SJSA1 (cell line): ENCODE results near the gene MDK. TPM values are rescaled to one million over a fixed set of nuclear protein-coding genes. Genes with fewer than 3 reads are reported as not detected.

ENCODE experiments used
- DNase-seq, 2 experiments: peaks; one replicate each; pipeline ENCODE4 v3.0.0-alpha.2; 2015 to 2020; ENCODE audit warnings: low spot score in 2 of 2, low read depth in 1 of 2
- H3K27ac ChIP-seq: fragments of 250-450 bp; sonication (Bioruptor Pico); 2 replicates; pipeline ENCODE4 v1.5.1; 2020; ENCODE audit warnings: mild to moderate bottlenecking, moderate library complexity
- H3K27me3 ChIP-seq: fragments of 250-450 bp; sonication (Bioruptor Pico); replicated peaks from 2 replicates; pipeline ENCODE4 v1.5.1; 2020; ENCODE audit warnings: mild to moderate bottlenecking, moderate library complexity
- H3K36me3 ChIP-seq: fragments of 250-450 bp; sonication (Bioruptor Pico); 2 replicates; pipeline ENCODE4 v1.5.1; 2020; ENCODE audit warnings: mild to moderate bottlenecking
- H3K4me1 ChIP-seq: fragments of 250-450 bp; sonication (Bioruptor Pico); replicated peaks from 2 replicates; pipeline ENCODE4 v1.6.1; 2021; ENCODE audit warnings: mild to moderate bottlenecking
- H3K4me3 ChIP-seq: fragments of 250-450 bp; sonication (Bioruptor Pico); 2 replicates; pipeline ENCODE4 v1.5.1; 2020; ENCODE audit warnings: mild to moderate bottlenecking
- H3K9me3 ChIP-seq: fragments of 250-450 bp; sonication (Bioruptor Pico); replicated peaks from 2 replicates; pipeline ENCODE4 v1.5.1; 2020; ENCODE audit warnings: mild to moderate bottlenecking
- total RNA-seq: library from RNA; depleted of rRNA; stranded (reverse); fragments of >200 nt; shearing (Covaris generic); gene quantifications from 2 replicates; pipeline ENCODE4 v1.2.3, GENCODE V29; 2014; rRNA removed

Gene MDK, protein sequence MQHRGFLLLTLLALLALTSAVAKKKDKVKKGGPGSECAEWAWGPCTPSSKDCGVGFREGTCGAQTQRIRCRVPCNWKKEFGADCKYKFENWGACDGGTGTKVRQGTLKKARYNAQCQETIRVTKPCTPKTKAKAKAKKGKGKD
- total RNA-seq: 164 and 253 TPM in 2 replicates

DNA sequence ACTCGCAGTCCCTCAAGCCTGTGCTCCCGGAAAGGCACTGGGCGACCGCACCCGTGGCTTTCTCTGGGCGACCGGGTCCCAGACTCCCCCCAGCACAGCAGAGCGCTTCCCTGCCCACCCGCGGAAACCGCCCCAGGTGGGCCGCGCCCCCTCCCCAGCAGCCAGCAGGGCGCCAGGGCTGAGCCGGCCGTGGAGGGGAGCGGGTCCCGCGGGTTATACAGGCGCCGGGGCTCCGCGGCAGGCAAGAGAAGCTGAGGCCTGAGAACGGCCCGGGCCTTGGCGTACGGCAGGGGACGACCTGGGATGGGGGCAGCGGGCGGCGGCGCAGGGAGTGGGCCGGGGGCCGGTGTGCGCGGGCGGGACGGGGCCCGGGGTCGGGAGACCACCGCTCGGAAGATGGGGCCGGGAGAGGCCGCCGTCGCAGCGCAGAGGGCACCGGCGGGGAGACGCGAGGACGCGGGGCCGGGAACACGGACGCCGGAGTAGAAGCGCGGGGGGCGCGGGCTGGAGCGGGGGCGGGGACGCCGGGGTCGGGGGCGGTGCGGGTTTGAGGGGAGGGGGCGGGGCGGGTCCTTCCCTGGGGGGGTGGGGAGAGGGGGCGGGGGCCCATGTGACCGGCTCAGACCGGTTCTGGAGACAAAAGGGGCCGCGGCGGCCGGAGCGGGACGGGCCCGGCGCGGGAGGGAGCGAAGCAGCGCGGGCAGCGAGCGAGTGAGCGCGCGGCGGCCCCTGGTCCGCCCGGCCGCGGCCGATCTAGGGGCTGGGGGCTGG lies at the start of gene MDK:
Gene MDK (plus strand): TSS at position 622 of the 771 bp plus-strand sequence. CDS start 389 bp downstream, outside the sequence.
- H3K27ac ChIP-seq: peak within 1 kb of the TSS; percentile 64
- H3K4me3 ChIP-seq: peak within 1 kb of the TSS; percentile 54
- peaks cover 22% of the 10 kb centered on the region for H3K4me1 ChIP-seq
- H3K36me3 ChIP-seq: peaks cover 13% of the 10 kb centered on the region
- no peaks in the 10 kb centered on the region for H3K9me3 ChIP-seq
- H3K27me3 ChIP-seq: no peaks in the 10 kb centered on the region
- DNase-seq: no peak

DNA sequence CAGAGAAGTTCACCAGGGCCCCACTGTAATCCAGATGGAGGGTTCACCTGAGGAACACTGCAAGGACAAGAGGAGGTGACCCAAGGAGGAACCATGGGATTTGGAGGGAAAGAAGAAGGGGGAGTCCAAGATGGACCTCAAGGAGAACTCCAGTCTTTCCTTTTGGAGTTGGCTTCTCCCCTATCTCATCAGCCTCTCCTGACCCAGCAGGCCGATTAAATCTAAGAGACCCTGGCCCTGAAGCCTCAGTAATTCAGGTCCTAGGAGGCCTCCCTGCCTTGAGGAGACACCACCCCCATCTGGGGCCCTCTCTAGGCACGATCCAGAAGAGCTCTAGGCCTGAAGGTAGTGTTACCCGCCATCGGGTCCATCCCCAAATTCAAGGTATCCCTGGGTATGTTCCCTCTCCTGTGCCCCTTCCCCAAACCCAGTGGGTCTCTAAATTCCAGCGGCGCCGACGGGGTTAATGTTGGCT lies 49.3 kb upstream of the MDK start:
- Histone ChIP-seq H3K36me3 (no peaks in the 10 kb centered on the region), H3K27ac (no peak overlapping the region), H3K4me3 (no peak overlapping the region), H3K4me1 (peaks cover 10% of the 10 kb centered on the region), H3K27me3 (peaks cover 33% of the 10 kb centered on the region), H3K9me3 (0 out of 2 replicates have a peak, but pooled peaks cover 4% of the 10 kb centered on the region)
- DNase-seq: no peak

DNA sequence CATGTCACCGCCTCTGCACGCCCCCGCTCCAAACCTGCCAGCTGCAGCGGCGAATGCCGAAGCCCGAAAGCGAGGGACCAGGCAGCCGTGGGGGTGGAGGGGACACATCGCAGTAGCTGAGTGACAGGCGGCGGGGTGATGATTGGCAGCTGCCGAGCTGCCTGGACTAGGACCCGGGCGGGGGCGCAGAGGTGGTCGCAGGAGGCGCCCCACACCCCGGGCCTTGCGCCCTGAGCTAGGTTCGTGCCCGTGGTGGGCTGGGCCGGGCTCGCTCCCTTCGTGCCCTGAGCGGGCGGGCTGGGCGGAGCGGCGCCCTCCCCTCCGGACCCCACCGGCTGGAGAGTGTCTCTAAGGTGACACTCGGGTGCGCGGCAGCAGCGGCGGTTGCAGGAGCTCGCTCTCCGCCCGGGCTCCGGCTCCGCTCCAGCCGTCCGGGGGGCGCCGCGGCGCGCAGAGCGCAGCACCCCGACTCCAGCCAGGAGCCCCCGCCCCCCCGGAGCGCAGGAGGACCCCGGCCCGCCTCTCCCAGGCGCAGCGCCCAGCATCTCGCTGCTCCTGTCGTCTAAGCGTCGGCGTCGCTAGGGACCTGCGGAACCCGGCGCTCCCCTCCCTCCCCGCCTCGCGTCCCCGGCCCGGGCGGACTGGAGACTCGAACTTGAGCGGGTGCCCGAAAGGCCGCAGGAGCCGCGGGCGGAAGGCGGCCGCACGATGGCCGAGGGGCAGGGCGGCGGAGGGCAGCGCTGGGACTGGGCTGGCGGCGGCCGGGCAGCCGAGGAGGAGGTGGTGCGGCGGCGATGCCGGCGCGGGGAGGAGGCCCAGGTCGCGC lies 48.7 kb upstream of the MDK start:
- H3K9me3 ChIP-seq: 0 out of 2 replicates have a peak, but pooled peaks cover 4% of the 10 kb centered on the region
- H3K4me1 ChIP-seq: peaks cover 10% of the 10 kb centered on the region
- H3K27me3 ChIP-seq: peaks cover 33% of the 10 kb centered on the region
- no peak for DNase-seq
- peak overlapping the region; percentile 18 for H3K4me3 ChIP-seq
- no peaks in the 10 kb centered on the region for H3K36me3 ChIP-seq
- no peak overlapping the region for H3K27ac ChIP-seq

DNA sequence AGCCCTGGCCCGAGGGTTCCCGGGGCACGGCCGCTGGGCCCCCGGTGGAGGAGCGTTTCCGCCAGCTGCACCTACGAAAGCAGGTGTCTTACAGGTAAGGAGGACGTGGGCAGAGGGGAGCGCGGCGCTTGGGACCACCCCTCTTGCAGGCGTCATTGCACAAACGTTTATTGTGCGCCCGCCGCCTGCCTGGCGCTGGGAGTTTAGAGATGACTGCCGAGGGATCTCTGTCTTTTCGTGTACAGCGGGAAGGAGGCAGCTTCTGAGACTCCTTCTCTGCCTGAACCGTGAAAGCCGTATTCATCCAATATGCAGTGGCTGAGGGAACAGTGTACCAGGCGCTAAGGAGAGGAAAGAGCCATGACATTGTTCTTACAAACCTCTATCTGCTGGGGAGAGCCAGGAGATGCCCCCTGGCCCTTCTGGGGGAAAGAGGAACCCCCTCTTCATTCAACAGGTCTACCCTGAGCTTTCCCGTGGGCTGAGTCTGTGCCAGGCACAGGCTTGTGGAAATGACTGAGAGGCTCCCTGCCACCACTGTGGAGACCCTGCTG lies 48.0 kb upstream of the MDK start:
- H3K4me1 ChIP-seq: peaks cover 10% of the 10 kb centered on the region
- H3K27me3 ChIP-seq: peaks cover 33% of the 10 kb centered on the region
- no peak overlapping the region for H3K27ac ChIP-seq
- H3K36me3 ChIP-seq: no peaks in the 10 kb centered on the region
- DNase-seq: no peak
- 0 out of 2 replicates have a peak, but pooled peaks cover 4% of the 10 kb centered on the region for H3K9me3 ChIP-seq
- H3K4me3 ChIP-seq: peak overlapping the region; percentile 18

DNA sequence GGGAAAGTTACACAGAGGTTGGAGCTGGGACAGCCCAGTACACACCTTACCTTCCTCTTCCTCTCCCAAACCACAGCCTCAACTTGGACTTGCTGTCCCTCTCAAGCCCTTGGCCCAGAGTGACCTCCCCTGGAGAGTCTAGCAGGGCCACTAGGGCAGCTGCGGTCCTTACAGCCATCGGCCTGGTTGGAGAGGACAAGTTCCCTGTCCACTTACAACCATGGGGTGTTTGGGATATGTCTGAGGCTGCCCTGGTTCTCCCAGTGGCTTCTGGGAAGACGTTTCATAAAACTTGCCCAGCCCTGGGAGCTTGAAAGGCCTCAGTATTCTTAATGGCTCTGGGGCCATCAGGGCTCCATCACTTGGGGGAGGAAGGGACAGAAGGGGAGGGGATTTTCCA lies 47.3 kb upstream of the MDK start:
- no peaks in the 10 kb centered on the region for H3K36me3 ChIP-seq
- DNase-seq: no peak
- H3K9me3 ChIP-seq: 0 out of 2 replicates have a peak, but pooled peaks cover 4% of the 10 kb centered on the region
- H3K27me3 ChIP-seq: peaks cover 33% of the 10 kb centered on the region
- H3K27ac ChIP-seq: no peak overlapping the region
- peaks cover 14% of the 10 kb centered on the region for H3K4me1 ChIP-seq
- H3K4me3 ChIP-seq: no peak overlapping the region

DNA sequence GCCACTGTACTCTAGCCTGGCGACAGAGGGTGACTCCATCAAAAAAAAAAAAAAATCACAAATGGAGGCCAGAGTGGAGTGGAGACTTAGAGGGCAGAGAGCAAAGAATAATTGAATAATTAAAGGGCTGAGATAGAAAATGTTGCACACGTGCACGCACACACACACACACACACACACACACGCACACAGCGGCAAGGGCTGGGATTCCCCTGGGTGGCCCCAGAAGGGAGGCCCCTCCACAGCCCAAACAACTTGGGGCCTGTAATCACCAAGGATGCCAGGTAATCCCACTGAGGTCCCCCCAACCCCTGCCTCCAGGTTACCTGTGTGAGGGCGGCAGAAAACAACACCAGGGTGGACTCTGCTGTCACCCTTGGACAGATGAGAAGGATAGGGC lies 46.2 kb upstream of the MDK start:
- 0 out of 2 replicates have a peak, but pooled peaks cover 4% of the 10 kb centered on the region for H3K9me3 ChIP-seq

DNA sequence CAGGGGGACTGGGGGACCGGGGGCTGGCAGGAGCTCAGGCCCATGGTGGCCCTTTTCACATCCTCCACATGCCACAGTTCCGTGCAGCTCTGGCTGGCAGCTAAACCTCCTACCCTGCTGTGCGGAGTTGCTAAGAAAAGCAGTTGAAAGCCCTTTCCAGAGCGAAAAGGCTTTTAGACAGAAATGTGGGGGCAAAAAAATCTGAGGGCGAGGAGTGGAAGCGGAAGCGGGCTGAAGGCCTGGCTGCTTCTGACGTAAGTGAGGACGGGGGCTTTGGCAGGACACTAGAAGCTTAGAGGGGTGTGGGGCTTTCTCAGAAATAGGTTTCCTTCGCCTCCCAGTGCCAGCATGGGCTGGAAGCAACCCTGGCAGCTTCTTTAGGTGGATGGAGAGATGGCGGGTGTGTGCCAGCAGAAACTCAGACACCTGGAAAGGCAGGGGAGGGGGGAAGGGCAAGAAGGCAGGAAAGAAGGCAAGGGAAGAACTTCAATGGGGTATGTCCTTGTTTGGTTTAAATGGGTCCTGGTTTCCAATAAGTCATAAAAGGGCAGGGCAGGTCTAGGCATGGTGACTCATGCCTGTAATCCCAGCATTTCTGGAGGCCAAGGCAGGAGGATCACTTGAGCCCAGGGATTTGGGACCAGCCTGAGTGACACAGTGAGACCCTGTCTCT lies 45.4 kb upstream of the MDK start:
- no peak for DNase-seq
- Histone ChIP-seq H3K4me1 (peaks cover 15% of the 10 kb centered on the region), H3K27me3 (peaks cover 33% of the 10 kb centered on the region), H3K27ac (no peak overlapping the region), H3K4me3 (no peak overlapping the region), H3K36me3 (no peaks in the 10 kb centered on the region), H3K9me3 (0 out of 2 replicates have a peak, but pooled peaks cover 4% of the 10 kb centered on the region)

More for the DNA sequence above, 46.2 kb upstream of the MDK start:
- peaks cover 15% of the 10 kb centered on the region for H3K4me1 ChIP-seq
- H3K27me3 ChIP-seq: peaks cover 33% of the 10 kb centered on the region
- no peak for DNase-seq
- H3K36me3 ChIP-seq: no peaks in the 10 kb centered on the region
- no peak overlapping the region for H3K27ac ChIP-seq
- no peak overlapping the region for H3K4me3 ChIP-seq

DNA sequence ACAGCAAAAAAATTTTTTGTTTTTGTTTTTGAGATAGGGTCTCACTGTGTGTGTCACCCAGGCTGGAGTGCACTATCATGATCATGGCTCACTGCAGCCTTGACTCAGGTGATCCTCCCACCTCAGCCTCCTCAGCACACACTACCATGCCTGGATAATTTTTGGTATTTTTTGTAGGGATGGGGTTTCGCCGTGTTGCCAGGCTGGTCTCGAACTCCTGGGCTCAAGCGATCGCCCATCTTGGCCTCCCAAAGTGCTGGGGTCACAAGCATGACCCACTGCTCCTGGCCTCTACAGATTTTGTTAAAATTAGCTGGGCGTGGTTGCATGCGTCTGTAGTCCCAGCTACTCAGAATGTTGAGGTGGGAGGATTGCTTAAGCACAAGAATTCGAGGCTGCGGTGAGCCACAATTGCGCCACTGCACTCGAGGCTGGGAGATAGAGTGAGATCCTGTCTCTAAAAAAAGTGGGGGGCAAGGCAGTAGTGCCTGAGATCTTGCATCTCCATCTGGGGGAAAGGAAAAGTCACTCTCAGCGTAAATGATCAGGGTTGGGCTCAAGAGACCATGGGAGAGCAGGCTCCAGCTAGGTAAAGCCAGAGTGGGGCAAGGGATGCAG lies 44.8 kb upstream of the MDK start:
- Histone ChIP-seq H3K36me3 (no peaks in the 10 kb centered on the region), H3K27me3 (peaks cover 26% of the 10 kb centered on the region), H3K4me3 (no peak overlapping the region), H3K27ac (no peak overlapping the region), H3K9me3 (0 out of 2 replicates have a peak, but pooled peaks cover 4% of the 10 kb centered on the region), H3K4me1 (peaks cover 15% of the 10 kb centered on the region)
- no peak for DNase-seq

DNA sequence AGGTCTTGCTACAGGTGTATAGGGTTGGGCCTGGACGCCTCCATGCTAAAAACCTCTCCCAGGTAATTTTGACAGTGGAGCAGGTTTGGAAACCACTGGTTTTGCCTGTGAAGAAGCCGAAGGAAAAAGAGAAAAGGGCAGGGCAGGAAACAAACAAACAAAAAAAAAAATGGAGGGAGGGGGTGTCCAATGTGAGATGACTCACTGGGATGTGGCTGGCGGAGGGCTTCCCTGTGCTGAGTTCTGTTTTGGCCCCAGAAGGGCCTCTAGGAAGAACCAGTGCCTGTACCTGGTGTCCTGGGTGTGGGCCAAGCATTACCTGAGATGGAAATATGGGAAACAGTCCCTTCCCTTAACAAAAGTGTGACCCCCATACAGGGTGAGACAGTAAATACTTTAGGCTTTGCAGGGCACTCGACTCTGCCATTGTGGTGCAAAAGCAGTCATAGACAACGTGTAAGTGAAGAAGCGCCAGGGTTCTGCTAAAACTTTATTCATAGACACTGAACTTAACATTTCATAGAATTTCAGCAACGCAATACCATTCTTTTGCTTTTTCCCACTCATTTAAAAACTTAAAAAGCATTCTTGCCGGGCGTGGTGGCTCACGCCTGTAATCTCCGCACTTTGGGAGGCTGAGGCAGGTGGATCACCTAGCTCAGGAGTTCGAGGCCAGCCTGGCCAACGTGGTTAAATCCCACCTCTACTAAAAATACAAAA lies 43.7 kb upstream of the MDK start:
- Histone ChIP-seq H3K9me3 (0 out of 2 replicates have a peak, but pooled peaks cover 4% of the 10 kb centered on the region), H3K27ac (no peak overlapping the region), H3K27me3 (peaks cover 15% of the 10 kb centered on the region), H3K4me3 (no peak overlapping the region), H3K36me3 (no peaks in the 10 kb centered on the region), H3K4me1 (peaks cover 11% of the 10 kb centered on the region)
- no peak for DNase-seq

DNA sequence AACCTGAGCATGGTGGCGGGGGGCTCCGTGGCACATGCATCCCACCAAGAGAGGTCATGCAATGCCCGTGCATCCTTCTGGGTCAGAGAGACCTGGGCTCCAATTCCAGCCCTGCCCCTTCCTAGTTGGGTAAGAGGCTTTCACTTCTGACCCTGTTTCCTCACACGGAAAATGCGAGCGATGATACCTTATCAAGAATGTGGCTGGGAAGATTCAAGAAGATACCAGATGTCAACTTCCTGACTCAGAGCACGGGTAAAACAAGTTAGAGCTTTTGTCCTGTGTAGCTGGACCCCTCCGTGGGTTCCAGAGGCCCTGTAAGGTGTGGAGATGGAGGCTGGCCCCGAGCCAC lies 42.9 kb upstream of the MDK start:
- Histone ChIP-seq H3K4me3 (no peak overlapping the region), H3K9me3 (no peaks in the 10 kb centered on the region), H3K36me3 (no peaks in the 10 kb centered on the region), H3K4me1 (peaks cover 5% of the 10 kb centered on the region), H3K27me3 (peaks cover 7% of the 10 kb centered on the region), H3K27ac (no peak overlapping the region)
- DNase-seq: no peak

DNA sequence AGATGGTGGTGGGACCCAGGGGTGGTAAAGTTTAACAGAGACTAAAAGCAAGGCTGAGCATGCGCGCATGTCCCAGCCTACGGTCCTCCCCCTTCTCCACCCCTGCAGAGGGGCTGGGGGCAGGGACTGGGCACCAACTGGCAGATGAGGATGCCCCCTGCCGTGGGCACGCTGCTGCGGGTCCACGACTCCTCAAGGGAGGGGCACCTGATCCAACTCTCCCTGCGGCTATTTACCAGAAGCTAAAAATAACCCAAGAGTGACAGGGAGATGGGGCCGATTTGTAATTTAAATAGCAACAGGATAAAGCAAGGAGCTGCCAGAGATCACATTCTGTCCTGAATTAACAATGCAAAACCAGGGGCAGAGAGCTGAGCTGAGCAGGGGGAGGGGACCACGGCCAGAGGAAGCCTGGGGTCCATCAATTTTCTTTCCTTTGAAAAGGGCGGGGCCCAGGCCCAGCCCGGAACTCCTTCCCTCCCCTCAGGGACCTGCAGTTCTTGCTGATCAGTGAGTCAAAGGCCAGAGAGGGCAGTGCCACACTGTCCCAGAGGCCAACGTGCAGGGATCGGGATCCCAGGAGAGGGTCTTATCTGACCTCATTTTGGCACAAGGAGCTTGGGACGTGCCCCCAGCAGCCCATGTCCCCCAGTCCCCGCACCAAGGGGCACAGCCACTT lies 42.3 kb upstream of the MDK start:
- Histone ChIP-seq H3K36me3 (no peaks in the 10 kb centered on the region), H3K9me3 (no peaks in the 10 kb centered on the region), H3K4me3 (no peak overlapping the region), H3K27ac (no peak overlapping the region), H3K4me1 (peaks cover 5% of the 10 kb centered on the region), H3K27me3 (peaks cover 2% of the 10 kb centered on the region; the same call in 1 of the 2 replicates)
- no peak for DNase-seq

DNA sequence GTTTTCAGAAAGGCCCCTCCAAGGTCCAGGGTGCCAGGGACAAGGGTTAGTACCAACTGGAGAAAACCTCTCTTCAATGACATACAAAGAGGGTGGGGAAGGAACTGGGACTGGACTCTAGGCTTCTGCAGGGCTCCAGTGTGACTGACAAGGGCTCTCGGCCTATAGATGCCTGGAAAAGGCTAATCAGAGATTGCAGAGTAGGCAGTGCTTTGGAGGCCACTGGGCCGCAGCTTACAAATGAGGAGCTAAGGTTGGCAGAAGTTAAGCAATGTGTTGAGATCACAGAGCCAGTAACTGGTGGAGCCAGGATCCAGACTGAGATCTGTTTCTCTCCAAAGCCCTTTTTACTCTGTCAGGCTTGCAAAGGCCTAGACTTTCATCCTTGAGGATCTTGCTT lies 41.7 kb upstream of the MDK start:
- H3K4me3 ChIP-seq: no peak overlapping the region
- no peaks in the 10 kb centered on the region for H3K9me3 ChIP-seq
- no peak overlapping the region for H3K27ac ChIP-seq
- no peak for DNase-seq
- no peaks in the 10 kb centered on the region for H3K27me3 ChIP-seq
- H3K36me3 ChIP-seq: no peaks in the 10 kb centered on the region
- H3K4me1 ChIP-seq: peaks cover 5% of the 10 kb centered on the region
